OCI-LY3 (cell line): Measurements from ENCODE around the gene TRPV4.

Source experiments
- H2AFZ ChIP-seq: fragments of 200-600, 300-600 bp; shearing (Covaris generic); 2 replicates; pipeline ENCODE4 v1.6.0; 2014; ENCODE audit warnings: antibody characterized with exemption, low read depth, low read length
- H3K27ac ChIP-seq: fragments of 200-600, 300-600 bp; sonication (generic); 2 replicates; pipeline ENCODE4 v1.5.1; 2014; ENCODE audit warnings: mild to moderate bottlenecking, low read length, moderate library complexity, mixed read lengths
- H3K27me3 ChIP-seq: fragments of 200-600, 300-600 bp; sonication (generic); 2 replicates; pipeline ENCODE4 v1.6.1; 2014; ENCODE audit warnings: low read depth, low read length, mixed read lengths
- H3K36me3 ChIP-seq: fragments of 200-600, 300-600 bp; sonication (generic); replicated peaks from 2 replicates; pipeline ENCODE3; 2014; ENCODE audit warnings: low read depth, low read length, mixed read lengths
- H3K4me1 ChIP-seq: fragments of 300-600, 200-600 bp; sonication (generic); 2 replicates; pipeline ENCODE4 v1.6.1; 2014; ENCODE audit warnings: low read length, mixed read lengths
- H3K4me2 ChIP-seq: fragments of 200-600, 300-600 bp; sonication (generic); 2 replicates; pipeline ENCODE4 v1.6.1; 2014; ENCODE audit warnings: low read length, mixed read lengths
- H3K4me3 ChIP-seq: fragments of 300-600, 200-600 bp; sonication (generic); 2 replicates; pipeline ENCODE4 v1.5.1; 2014; ENCODE audit warnings: antibody characterized with exemption, mild to moderate bottlenecking, low read length, moderate library complexity
- H3K79me2 ChIP-seq: fragments of 300-600, 200-600 bp; shearing (Covaris generic); 2 replicates; pipeline ENCODE4 v1.6.1; 2014; ENCODE audit warnings: mild to moderate bottlenecking, low read length, mixed read lengths
- H3K9ac ChIP-seq: fragments of 300-600, 200-600 bp; shearing (Covaris generic); 2 replicates; pipeline ENCODE4 v1.6.0; 2014; ENCODE audit warnings: mild to moderate bottlenecking, low read length, moderate library complexity
- H3K9me3 ChIP-seq: fragments of 200-600, 300-600 bp; shearing (Covaris generic); 2 replicates; pipeline ENCODE4 v1.6.1; 2014; ENCODE audit warnings: low read length, mixed read lengths; ENCODE audit not compliant: insufficient read depth
- H4K20me1 ChIP-seq: fragments of 200-600, 300-600 bp; sonication (generic); 2 replicates; pipeline ENCODE4 v1.6.1; 2016; ENCODE audit warnings: low read length, mixed read lengths; ENCODE audit not compliant: insufficient read depth
- CTCF ChIP-seq: fragments of 200-600, 300-600 bp; sonication (generic); IDR thresholded peaks from 2 replicates; pipeline ENCODE4 v1.5.1; 2014; ENCODE audit warnings: antibody characterized with exemption, low read length, low read depth
- EZH2phosphoT487 ChIP-seq: fragments of 200-600 bp; shearing (Covaris generic); IDR thresholded peaks from 2 replicates; pipeline ENCODE4 v1.6.1; 2018; ENCODE audit warnings: antibody characterized with exemption, mixed run types, low read depth

Gene TRPV4

GRCh38 chr12:109743076-109743910 lies 89.9 kb downstream of the TRPV4 start:
- TF ChIP-seq EZH2phosphoT487, result no peak
- H2AFZ ChIP-seq, result no peak overlapping the region
- no peaks in the 10 kb centered on the region for H3K9me3 ChIP-seq
- no peaks in the 10 kb centered on the region for H3K4me1 ChIP-seq
- no peaks in the 10 kb centered on the region for H3K79me2 ChIP-seq
- no peaks in the 10 kb centered on the region for H4K20me1 ChIP-seq
- H3K36me3 ChIP-seq, result no peaks in the 10 kb centered on the region
- no peaks in the 10 kb centered on the region for H3K27me3 ChIP-seq
- H3K27ac ChIP-seq, result no peak overlapping the region
- H3K4me2 ChIP-seq, result no peak overlapping the region
- no peak overlapping the region for H3K9ac ChIP-seq
- no peak overlapping the region for H3K4me3 ChIP-seq

GRCh38 chr12:109741970-109742703 lies 91.1 kb downstream of the TRPV4 start:
- H3K27ac ChIP-seq, result no peak overlapping the region
- H2AFZ ChIP-seq, result no peak overlapping the region
- H3K4me2 ChIP-seq, result no peak overlapping the region
- peaks cover 10% of the 10 kb centered on the region; the same call in 1 of the 2 replicates for H3K4me1 ChIP-seq
- H3K27me3 ChIP-seq, result no peaks in the 10 kb centered on the region
- 0 out of 2 replicates have a peak, but pooled peaks cover under 1% of the 10 kb centered on the region for H4K20me1 ChIP-seq
- H3K4me3 ChIP-seq, result no peak overlapping the region
- no peaks in the 10 kb centered on the region for H3K36me3 ChIP-seq
- H3K9me3 ChIP-seq, result no peaks in the 10 kb centered on the region
- TF ChIP-seq EZH2phosphoT487 (no peak), CTCF (no peak)
- H3K79me2 ChIP-seq, result no peaks in the 10 kb centered on the region
- H3K9ac ChIP-seq, result no peak overlapping the region

- no peak overlapping the region for H3K9ac ChIP-seq
- peaks cover 12% of the 10 kb centered on the region; the same call in 1 of the 2 replicates for H3K4me1 ChIP-seq
- 0 out of 2 replicates have a peak, but pooled peaks cover 5% of the 10 kb centered on the region for H4K20me1 ChIP-seq
- H3K4me2 ChIP-seq, result no peak overlapping the region
- H3K9me3 ChIP-seq, result no peaks in the 10 kb centered on the region
- H3K27ac ChIP-seq, result no peak overlapping the region
- H2AFZ ChIP-seq, result no peak overlapping the region
- TF ChIP-seq EZH2phosphoT487, result no peak
- TF ChIP-seq CTCF, result no peak
- H3K79me2 ChIP-seq, result no peaks in the 10 kb centered on the region
- H3K27me3 ChIP-seq, result no peaks in the 10 kb centered on the region
- no peak overlapping the region for H3K4me3 ChIP-seq
- H3K36me3 ChIP-seq, result no peaks in the 10 kb centered on the region
Measured at GRCh38 chr12:109741286-109741969, 91.8 kb downstream of the TRPV4 start.

GRCh38 chr12:109740694-109741245 lies 92.4 kb downstream of the TRPV4 start:
- no peak overlapping the region for H3K27ac ChIP-seq
- H3K36me3 ChIP-seq, result no peaks in the 10 kb centered on the region
- no peak overlapping the region for H3K4me2 ChIP-seq
- TF ChIP-seq EZH2phosphoT487 (no peak), CTCF (no peak)
- no peak overlapping the region for H2AFZ ChIP-seq
- no peaks in the 10 kb centered on the region for H3K27me3 ChIP-seq
- no peaks in the 10 kb centered on the region for H3K79me2 ChIP-seq
- no peak overlapping the region for H3K4me3 ChIP-seq
- H3K9me3 ChIP-seq, result no peaks in the 10 kb centered on the region
- peaks cover 12% of the 10 kb centered on the region; the same call in 1 of the 2 replicates for H3K4me1 ChIP-seq
- 0 out of 2 replicates have a peak, but pooled peaks cover 10% of the 10 kb centered on the region for H4K20me1 ChIP-seq
- no peak overlapping the region for H3K9ac ChIP-seq
